Osteoblast (primary cell): ENCODE measurements around the gene ZNF444. TPM values are rescaled to one million over a fixed set of nuclear protein-coding genes. Genes with fewer than 3 reads are reported as not detected.
A peak's percentile ranks its signal among the peaks of the same experiment; 100 is the strongest.

Experiments used
- DNase-seq: peaks from one replicate; pipeline ENCODE4 v3.0.0; 2011; ENCODE audit warnings: low spot score, mixed read lengths; ENCODE audit not compliant: insufficient read length; ENCODE audit errors: missing footprints
- H2AFZ ChIP-seq: 2 replicates; pipeline ENCODE4 v1.6.0; 2011; ENCODE audit warnings: mild to moderate bottlenecking, low read length
- H3K27ac ChIP-seq: 2 replicates; pipeline ENCODE4 v1.5.1; 2011; ENCODE audit warnings: mild to moderate bottlenecking, low read depth, low read length, moderate library complexity
- H3K27me3 ChIP-seq: 2 replicates; pipeline ENCODE4 v1.6.0; 2012; ENCODE audit warnings: mild to moderate bottlenecking, control low read depth, inconsistent platforms, low read length, moderate library complexity; ENCODE audit not compliant: insufficient read depth
- H3K36me3 ChIP-seq: 2 replicates; pipeline ENCODE4 v1.5.1; 2011; ENCODE audit warnings: mild to moderate bottlenecking, low read length, control low read depth, moderate library complexity; ENCODE audit not compliant: insufficient read depth
- H3K4me1 ChIP-seq: 2 replicates; pipeline ENCODE4 v1.5.1; 2011; ENCODE audit warnings: mild to moderate bottlenecking, low read length, control low read depth, moderate library complexity; ENCODE audit not compliant: insufficient read depth
- H3K4me2 ChIP-seq: 2 replicates; pipeline ENCODE4 v1.6.0; 2011; ENCODE audit warnings: mild to moderate bottlenecking, low read length; ENCODE audit not compliant: insufficient read depth
- H3K4me3 ChIP-seq: fragments of 200-600 bp; sonication (generic); 3 replicates; pipeline ENCODE4 v1.5.1; 2012; ENCODE audit warnings: mild to moderate bottlenecking, low read length, inconsistent platforms; ENCODE audit not compliant: insufficient read depth
- H3K79me2 ChIP-seq: 2 replicates; pipeline ENCODE4 v1.6.0; 2012; ENCODE audit warnings: mild to moderate bottlenecking, low read length, control low read depth, inconsistent platforms; ENCODE audit not compliant: insufficient read depth
- H3K9me3 ChIP-seq: 2 replicates; pipeline ENCODE4 v1.5.1; 2011; ENCODE audit warnings: low read depth, low read length, control low read depth
- H4K20me1 ChIP-seq: 2 replicates; pipeline ENCODE4 v1.6.0; 2012; ENCODE audit warnings: mild to moderate bottlenecking, low read length, control low read depth; ENCODE audit not compliant: insufficient read depth
- total RNA-seq: library from RNA; depleted of rRNA; stranded (reverse); fragments of >200 nt; gene quantifications from 2 replicates; pipeline ENCODE4 v1.2.3, GENCODE V29; 2012
- TF ChIP-seq, protein P1 (sequence below): IDR thresholded peaks from 2 replicates; pipeline ENCODE4 v1.5.1; 2011; ENCODE audit warnings: mild to moderate bottlenecking, low read depth, low read length, moderate library complexity; ENCODE audit errors: extremely low read depth

The ZNF444 gene
- total RNA-seq, 1 donor: 16.6 TPM

DNA sequence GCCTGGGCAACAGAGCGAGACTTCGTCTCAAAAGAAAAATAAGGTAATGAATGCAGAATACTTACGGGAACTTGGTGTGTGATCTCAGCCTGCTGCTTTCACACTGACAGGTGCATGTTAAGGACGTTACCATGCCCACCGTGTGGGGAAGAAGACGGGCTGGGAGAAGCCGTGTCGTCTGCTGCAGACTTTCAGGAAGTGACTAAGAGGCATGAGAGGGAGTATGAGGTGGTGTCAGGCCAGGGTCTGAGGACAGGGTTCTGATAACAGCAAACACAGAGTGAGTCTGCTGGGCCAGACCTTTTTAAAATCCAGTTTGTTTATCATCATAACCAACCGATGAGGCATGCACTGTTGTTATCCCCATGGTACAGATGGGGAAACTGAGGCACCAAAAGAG, 21.2 kb downstream of the ZNF444 start:
- Histone ChIP-seq H3K4me3 (no peak overlapping the region), H3K4me1 (no peaks in the 10 kb centered on the region), H3K9me3 (no peaks in the 10 kb centered on the region), H3K27ac (no peak overlapping the region), H3K4me2 (no peak overlapping the region), H3K27me3 (no peaks in the 10 kb centered on the region), H3K79me2 (no peaks in the 10 kb centered on the region), H3K36me3 (peaks cover 16% of the 10 kb centered on the region), H4K20me1 (no peaks in the 10 kb centered on the region), H2AFZ (no peak overlapping the region)
- TF ChIP-seq, protein P1, sequence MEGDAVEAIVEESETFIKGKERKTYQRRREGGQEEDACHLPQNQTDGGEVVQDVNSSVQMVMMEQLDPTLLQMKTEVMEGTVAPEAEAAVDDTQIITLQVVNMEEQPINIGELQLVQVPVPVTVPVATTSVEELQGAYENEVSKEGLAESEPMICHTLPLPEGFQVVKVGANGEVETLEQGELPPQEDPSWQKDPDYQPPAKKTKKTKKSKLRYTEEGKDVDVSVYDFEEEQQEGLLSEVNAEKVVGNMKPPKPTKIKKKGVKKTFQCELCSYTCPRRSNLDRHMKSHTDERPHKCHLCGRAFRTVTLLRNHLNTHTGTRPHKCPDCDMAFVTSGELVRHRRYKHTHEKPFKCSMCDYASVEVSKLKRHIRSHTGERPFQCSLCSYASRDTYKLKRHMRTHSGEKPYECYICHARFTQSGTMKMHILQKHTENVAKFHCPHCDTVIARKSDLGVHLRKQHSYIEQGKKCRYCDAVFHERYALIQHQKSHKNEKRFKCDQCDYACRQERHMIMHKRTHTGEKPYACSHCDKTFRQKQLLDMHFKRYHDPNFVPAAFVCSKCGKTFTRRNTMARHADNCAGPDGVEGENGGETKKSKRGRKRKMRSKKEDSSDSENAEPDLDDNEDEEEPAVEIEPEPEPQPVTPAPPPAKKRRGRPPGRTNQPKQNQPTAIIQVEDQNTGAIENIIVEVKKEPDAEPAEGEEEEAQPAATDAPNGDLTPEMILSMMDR: no peak
- peak; percentile 88 for DNase-seq

DNA sequence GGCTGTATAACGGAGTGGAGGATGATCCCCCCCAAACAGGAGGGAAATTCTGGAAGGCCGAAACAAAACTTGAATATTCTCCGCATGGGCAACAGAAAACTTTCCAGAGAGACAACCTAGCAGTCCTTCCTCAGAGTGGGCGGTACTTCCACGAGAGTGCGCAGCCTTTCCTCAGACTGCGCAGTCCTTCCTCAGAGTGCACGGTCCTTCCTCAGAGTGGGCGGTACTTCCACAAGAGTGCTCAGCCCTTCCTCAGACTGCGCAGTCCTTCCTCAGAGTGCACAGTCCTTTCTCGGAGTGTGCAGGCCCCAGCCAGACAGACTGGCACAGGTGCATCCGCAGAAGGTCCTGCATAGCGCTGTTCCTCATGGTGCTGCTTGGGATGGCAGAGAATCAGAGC, 22.0 kb downstream of the ZNF444 start:
- Histone ChIP-seq H4K20me1 (no peaks in the 10 kb centered on the region), H3K79me2 (no peaks in the 10 kb centered on the region), H3K36me3 (peaks cover 16% of the 10 kb centered on the region), H3K27ac (no peak overlapping the region), H3K4me2 (no peak overlapping the region), H3K4me1 (no peaks in the 10 kb centered on the region), H2AFZ (no peak overlapping the region), H3K27me3 (no peaks in the 10 kb centered on the region), H3K4me3 (no peak overlapping the region), H3K9me3 (no peaks in the 10 kb centered on the region)
- TF ChIP-seq, protein P1: no peak
- no peak for DNase-seq

DNA sequence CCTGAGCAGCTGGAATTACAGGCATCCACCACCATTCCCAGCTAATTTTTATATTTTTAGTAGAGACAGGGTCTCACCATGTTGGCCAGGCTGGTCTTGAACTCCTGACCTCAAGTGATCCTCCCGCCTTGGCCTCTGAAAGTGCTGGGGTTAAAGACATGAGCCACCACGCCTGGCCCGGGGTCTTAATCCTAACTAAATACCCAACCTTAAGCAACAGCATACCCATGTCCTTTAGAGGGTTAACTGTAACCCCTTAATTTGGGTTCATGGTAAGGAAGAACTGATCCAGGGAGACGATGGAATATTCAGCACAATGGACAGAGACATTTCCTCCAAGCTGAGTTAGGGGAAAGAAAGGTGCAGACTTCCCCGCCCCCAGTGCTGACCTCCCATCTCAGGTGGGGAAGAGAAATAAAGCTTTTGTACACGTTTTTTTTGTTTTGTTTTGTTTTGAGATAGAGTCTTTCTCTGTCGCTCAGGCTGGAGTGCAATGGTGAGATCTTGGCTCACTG, 26.0 kb downstream of the ZNF444 start:
- Histone ChIP-seq H3K9me3 (no peaks in the 10 kb centered on the region), H3K27ac (no peak overlapping the region), H3K4me1 (no peaks in the 10 kb centered on the region), H3K79me2 (no peaks in the 10 kb centered on the region), H3K36me3 (no peaks in the 10 kb centered on the region), H3K27me3 (no peaks in the 10 kb centered on the region), H3K4me3 (no peak overlapping the region), H3K4me2 (no peak overlapping the region), H2AFZ (no peak overlapping the region), H4K20me1 (no peaks in the 10 kb centered on the region)
- peak; percentile 83 for DNase-seq
- TF ChIP-seq, protein P1: no peak

DNA sequence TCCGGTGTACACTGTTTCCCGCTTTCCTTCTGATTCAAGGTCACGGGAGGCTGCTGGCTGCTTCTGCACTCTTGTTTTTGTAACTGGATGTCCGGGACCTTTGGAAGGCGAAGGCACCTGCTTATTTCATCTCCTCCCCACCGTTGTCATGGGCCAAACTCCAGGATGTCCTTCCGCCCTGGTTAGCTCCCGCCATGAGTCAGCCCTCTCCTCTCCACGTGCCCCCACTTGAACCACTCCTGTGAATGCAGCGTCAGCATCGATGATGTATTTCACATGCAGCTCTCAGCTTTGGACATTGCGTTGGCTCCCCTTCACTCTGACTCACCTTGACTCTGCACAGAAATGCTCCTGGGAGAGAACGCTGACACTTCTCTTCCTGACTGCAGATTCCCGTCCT, 29.2 kb downstream of the ZNF444 start:
- DNase-seq: no peak
- H3K4me3 ChIP-seq: no peak overlapping the region
- TF ChIP-seq, protein P1: no peak

More for the DNA sequence above, 29.2 kb downstream of the ZNF444 start:
- Histone ChIP-seq H3K9me3 (no peaks in the 10 kb centered on the region), H3K4me2 (no peak overlapping the region), H3K4me1 (no peaks in the 10 kb centered on the region), H4K20me1 (no peaks in the 10 kb centered on the region), H3K36me3 (no peaks in the 10 kb centered on the region), H2AFZ (no peak overlapping the region), H3K79me2 (no peaks in the 10 kb centered on the region), H3K27ac (no peak overlapping the region), H3K27me3 (no peaks in the 10 kb centered on the region)
